MV-4-11 (cell line): ENCODE data around the gene HES3.

Source experiments
- DNase-seq: peaks from one replicate; lab custom pipeline; 2025; lab: John Stamatoyannopoulos, UW

The HES3 gene

GRCh38 chr1:6280761-6281451 is 36.9 kb downstream of the HES3 start:
- DNase-seq, result no peak

DNA sequence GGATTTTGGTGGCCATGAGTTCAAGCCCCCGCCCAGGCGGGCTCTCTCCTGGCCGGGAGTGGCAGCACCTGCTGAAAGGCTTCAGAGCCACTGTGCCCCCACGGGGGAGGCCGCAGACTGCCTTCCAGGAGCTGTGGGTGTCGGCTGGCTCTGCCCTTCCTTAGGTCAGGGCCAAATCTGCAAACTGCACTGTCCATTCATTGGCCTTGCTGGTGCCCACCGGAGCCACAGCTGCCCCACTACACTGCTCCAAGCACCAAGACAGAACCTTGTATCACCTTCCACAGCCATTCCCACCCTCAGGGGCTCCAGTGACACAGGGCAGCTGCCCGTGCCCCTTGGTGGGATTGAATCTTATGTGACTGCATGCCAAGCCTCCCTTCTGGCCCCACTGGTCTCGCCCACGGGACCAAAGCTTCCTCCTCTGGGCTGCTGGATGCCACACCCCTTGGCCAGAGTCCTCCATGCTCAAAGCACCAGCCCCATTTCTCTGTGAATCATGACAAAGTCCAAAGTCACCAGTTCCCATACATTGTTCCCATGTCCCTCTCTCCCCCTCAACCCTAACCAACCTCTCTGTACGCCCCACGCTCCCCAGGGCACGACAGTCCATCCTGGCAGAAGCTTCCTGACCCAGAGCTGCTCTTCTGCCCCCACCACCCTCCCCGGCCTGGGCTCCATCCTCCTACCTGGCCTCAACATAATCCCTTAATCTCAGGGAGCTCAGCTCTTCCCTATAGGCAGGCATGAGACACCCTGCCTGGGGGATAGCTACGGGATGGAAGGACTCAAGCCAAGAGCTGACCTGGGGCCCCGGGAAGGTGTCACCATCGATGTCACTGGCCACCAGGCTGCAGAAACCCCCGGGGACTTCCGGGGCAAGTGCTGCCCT is 37.8 kb downstream of the HES3 start:
- DNase-seq, result no peak

DNA sequence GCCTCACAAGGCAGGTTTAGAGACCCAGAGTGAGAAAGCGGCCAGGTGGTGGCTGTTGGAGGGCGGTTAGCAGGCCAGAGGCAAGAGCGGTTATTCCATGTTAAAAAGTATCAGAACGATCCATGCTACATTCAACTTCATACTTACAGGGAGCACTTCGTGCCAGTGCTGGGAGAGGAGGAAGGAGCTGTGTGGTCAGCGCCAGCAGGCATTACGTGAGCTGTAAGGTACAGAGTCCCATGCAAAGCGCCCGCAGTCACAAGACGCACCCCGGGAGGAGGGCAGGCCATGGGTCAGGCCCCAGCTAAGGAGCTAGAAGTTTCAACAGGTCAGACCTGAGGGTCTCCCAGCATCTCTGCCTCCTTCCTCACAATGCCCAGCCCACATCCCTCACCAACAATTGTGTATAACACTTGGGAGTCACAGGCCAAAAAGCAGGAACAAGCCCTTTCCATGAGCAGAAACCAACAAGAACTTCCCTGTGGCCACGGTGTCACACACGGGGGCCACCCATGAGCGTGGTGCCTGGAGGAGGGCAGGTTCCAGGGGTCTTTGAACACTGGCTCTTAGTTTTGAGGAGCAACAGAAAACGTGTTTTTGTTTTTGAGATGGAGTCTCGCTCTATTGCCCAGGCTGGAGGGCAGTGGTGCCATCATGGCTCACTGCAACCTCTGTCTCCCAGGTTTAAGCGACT is 38.7 kb downstream of the HES3 start:
- no peak for DNase-seq

DNA sequence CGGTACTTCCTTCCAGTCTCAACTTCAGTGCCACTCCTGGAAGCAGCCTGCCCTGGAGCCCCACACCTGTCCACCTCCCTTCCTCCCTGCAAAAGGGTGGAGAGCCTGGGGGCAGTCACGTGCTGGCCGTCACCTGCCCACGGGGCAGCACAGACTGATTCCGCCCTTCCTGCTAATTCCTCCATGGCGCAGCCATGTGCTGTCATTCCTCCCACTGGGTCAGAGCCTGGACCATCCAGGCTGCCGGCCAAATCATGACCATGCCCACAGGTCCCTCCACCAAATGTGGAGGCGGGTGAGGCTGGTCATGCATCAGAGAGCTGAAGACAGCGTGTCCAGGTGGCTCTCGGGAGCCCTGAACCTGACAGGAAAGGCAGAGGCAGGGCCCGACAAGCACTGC is 41.4 kb downstream of the HES3 start:
- DNase-seq, result no peak

- DNase-seq, result no peak
These were observed 42.3 kb downstream of the HES3 start for GRCh38 chr1:6286266-6286665.

GRCh38 chr1:6287029-6287428 is 43.0 kb downstream of the HES3 start:
- DNase-seq, result no peak

DNA sequence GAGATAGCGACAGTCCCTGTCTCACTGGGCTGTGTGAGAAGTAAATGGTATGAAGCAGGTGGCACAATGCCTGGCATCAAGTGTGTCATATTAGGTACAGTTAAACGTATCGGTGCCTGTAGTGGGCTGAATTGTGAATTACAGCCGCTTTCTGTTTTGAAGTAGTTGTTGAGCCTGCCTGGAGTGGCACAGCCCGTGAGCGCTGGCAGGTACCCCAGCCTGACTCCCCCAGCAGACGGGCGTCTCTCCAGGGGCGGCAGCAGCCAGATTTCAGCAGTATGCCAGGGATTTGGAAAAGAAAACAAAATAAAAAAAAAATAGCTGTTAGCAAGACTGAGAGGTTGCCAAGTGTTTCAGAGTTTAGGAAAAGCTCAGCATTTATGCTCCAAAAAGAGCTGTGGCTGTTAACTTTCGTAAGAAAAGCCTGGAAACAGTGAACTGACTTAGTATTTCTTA is 43.5 kb downstream of the HES3 start:
- no peak for DNase-seq

DNA sequence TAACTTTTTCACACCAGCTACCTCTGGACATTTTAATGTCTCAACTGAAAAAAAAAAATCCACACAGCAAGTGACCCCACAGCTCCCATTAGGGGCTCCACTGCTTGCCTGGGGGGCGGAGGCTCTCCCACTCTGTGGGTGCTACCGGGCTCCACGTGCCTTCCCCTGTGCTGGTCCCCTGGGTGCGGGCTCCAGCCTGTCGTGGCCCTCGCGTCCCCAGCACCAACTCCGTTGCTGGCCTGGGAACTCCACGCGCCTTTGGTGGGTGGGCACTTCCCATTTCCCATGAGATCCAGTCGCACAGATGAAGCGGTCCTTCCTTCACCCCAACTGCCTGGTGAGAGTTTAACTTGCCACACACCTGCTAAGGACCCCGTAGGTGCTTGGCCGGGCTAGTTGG is 44.0 kb downstream of the HES3 start:
- no peak for DNase-seq

- DNase-seq, result peak; percentile 44
These were observed 44.7 kb downstream of the HES3 start for GRCh38 chr1:6288665-6289064.

DNA sequence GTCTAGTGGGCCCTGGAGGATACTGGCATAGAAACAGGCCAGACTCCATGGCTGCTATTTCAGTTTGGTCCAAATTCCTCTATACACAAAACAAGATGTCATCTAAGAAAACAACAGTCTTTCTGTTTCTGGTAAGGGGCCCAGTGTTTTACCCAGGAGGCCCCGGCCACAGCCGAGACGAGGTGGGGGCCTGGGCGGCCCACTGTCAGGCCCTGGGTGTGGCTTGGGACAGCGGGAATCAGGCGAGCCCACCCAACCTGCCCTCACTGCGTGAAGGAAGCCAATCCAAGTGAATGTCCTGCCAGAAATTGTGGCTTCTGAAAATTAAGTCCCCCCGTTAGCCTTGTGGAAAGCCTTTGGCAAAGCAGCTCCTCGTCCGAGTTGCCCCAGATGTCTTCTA is 48.1 kb downstream of the HES3 start:
- no peak for DNase-seq

DNA sequence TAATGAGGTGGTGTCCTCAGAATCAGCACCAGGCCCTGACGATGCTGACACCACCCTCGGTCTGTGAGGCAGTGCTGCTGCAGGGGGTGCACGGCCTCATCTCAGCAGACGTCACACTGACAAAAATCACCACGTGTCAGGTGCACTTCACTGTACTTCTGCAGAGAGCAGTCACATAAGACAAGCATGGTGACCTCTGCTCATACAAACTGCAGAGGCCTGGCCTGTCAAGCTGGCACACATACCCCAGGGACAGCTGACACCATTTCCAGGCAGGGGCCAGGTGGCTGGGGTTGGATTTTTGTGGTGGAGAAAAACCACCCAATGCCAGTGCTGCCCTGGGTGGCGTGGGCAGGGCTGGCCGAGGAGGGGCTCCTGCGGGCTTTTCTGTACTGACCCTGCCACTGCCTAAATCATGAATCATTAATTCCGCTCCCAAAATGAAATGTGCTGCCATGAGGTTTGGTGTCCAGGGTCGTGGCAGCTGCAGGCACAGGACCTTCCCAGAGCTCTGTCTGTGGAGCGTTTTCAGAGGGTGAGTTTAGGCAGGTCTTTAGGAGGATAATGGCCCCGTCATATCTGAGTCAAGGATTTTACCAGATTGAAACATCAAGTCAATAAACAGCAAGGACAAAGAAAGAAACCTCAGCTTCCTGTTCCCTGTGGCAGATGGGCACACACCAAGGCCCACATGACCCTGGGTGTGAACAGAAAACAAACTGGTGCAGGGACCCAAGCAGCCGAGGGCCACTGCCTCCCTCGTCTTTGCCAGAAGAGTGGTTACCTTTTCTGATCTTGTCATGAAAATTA is 50.3 kb downstream of the HES3 start:
- no peak for DNase-seq

GRCh38 chr1:6294890-6295556 is 51.0 kb downstream of the HES3 start:
- DNase-seq, result no peak
